B cell (primary cell): ENCODE data around the gene GOLGA6L24. TPM values are rescaled to one million over a fixed set of nuclear protein-coding genes. Genes with fewer than 3 reads are reported as not detected.
"Not testable (repeated sequence)": the region's sequence is repeated elsewhere in the genome, so short reads cannot be mapped to it uniquely, and the experiment has no call there.

Source experiments
- ATAC-seq: fragments of 200-7000 bp; cut with Tn5 transposase; one replicate; pipeline ENCODE4 v1.10.0; 2021; ENCODE audit warnings: low read depth, mild to moderate bottlenecking, moderate number of reproducible peaks, moderate library complexity
- CTCF ChIA-PET: fragments of 350-600 bp; sonication (Branson Sonifier 250); formaldehyde crosslinking; loops from one replicate; lab custom pipeline; 2021; ENCODE audit warnings: antibody characterized with exemption, inconsistent platforms; lab: Charles Lee
- POLR2A ChIA-PET: fragments of 350-600 bp; sonication (Branson Sonifier 250); formaldehyde crosslinking; loops from one replicate; lab custom pipeline; 2021; ENCODE audit warnings: antibody characterized with exemption; lab: Charles Lee
- DNase-seq: peaks from one replicate; pipeline ENCODE4 v3.0.0; 2013
- H2AFZ ChIP-seq: 2 replicates; pipeline ENCODE4 v1.6.1; 2012; ENCODE audit warnings: mild to moderate bottlenecking, low read depth, low read length; ENCODE audit not compliant: insufficient read depth, poor library complexity, severe bottlenecking
- H3K27ac ChIP-seq, 2 donors: 1 replicate in 1 of 2; 2 replicates in 1 of 2; pipeline ENCODE4 v1.5.1; 2012 to 2013; ENCODE audit warnings: low read length in 2 of 2, mild to moderate bottlenecking in 2 of 2, moderate library complexity in 1 of 2
- H3K27me3 ChIP-seq, 4 experiments: fragments of 200-600 bp in 1 of 4; sonication (generic) in 1 of 4; replicated peaks in 1 of 4; 1 replicate in 2 of 4; 2 replicates in 2 of 4; pipeline versions ENCODE4 v1.6.1 to v1.7.0; 2013 to 2016; ENCODE audit warnings: low read length in 3 of 4, mild to moderate bottlenecking in 2 of 4, mixed read lengths in 1 of 4, moderate library complexity in 1 of 4; ENCODE audit not compliant: insufficient read depth in 4 of 4, control insufficient read depth in 3 of 4; ENCODE audit errors: control extremely low read depth in 1 of 4
- H3K36me3 ChIP-seq, 2 experiments: replicated peaks in 1 of 2; 1 replicate in 1 of 2; 2 replicates in 1 of 2; pipeline versions ENCODE4 v1.6.1 to v1.7.1; 2013; ENCODE audit warnings: low read length in 1 of 2; ENCODE audit not compliant: insufficient read depth in 2 of 2, control insufficient read depth in 1 of 2; ENCODE audit errors: control extremely low read depth in 1 of 2, extremely low read depth in 1 of 2
- H3K4me1 ChIP-seq, 2 donors: fragments of 200-600 bp in 1 of 2; sonication (generic) in 1 of 2; 1 replicate in 1 of 2; 2 replicates in 1 of 2; pipeline versions ENCODE4 v1.5.1 to v1.6.1; 2013 to 2017; ENCODE audit warnings: low read length in 2 of 2; ENCODE audit not compliant: control insufficient read depth in 2 of 2, insufficient read depth in 2 of 2
- H3K4me2 ChIP-seq: replicated peaks from 2 replicates; pipeline ENCODE3; 2012; ENCODE audit warnings: mild to moderate bottlenecking, low read depth, low read length; ENCODE audit not compliant: poor library complexity, severe bottlenecking
- H3K4me3 ChIP-seq, 5 experiments: fragments of 200-600 bp in 1 of 5; sonication (generic) in 1 of 5; 1 replicate in 3 of 5; 2 replicates in 2 of 5; pipeline versions ENCODE4 v1.5.1 to v1.7.0; 2011 to 2016; ENCODE audit warnings: low read length in 4 of 5, mild to moderate bottlenecking in 4 of 5, low read depth in 2 of 5, control low read depth in 1 of 5, moderate library complexity in 1 of 5; ENCODE audit not compliant: insufficient read depth in 1 of 5; ENCODE audit errors: control extremely low read depth in 1 of 5, extremely low read depth in 1 of 5
- H3K79me2 ChIP-seq: fragments of 200-600 bp; sonication (generic); one replicate; pipeline ENCODE4 v1.6.0; 2016; ENCODE audit warnings: low read length; ENCODE audit not compliant: control insufficient read depth, insufficient read depth
- H3K9ac ChIP-seq: fragments of 200-600 bp; sonication (generic); 2 replicates; pipeline ENCODE4 v1.6.1; 2017; ENCODE audit warnings: mild to moderate bottlenecking, low read length, moderate library complexity
- H3K9me3 ChIP-seq, 3 donors: one replicate each; pipeline versions ENCODE4 v1.6.1 to v1.7.1; 2013; ENCODE audit warnings: low read length in 2 of 3; ENCODE audit not compliant: control insufficient read depth in 2 of 3, insufficient read depth in 1 of 3; ENCODE audit errors: control extremely low read depth in 1 of 3
- H4K20me1 ChIP-seq: 2 replicates; pipeline ENCODE4 v1.6.0; 2012; ENCODE audit warnings: mild to moderate bottlenecking, low read length; ENCODE audit not compliant: insufficient read depth, control insufficient read depth, poor library complexity, severe bottlenecking
- H3K27ac Mint-ChIP-seq: one replicate; pipeline ENCODE4 v1.8.0; 2021; ENCODE audit warnings: mixed read lengths
- H3K27me3 Mint-ChIP-seq: one replicate; pipeline ENCODE4 v1.8.0; 2021; ENCODE audit warnings: mixed read lengths
- H3K4me1 Mint-ChIP-seq: one replicate; pipeline ENCODE4 v1.8.0; 2021; ENCODE audit warnings: mixed read lengths
- H3K4me3 Mint-ChIP-seq: one replicate; pipeline ENCODE4 v1.8.0; 2021; ENCODE audit warnings: mixed read lengths
- H3K9me3 Mint-ChIP-seq: one replicate; pipeline ENCODE4 v1.8.0; 2022; ENCODE audit warnings: mixed read lengths; ENCODE audit not compliant: insufficient read depth
- WGBS: methylation state at CpG from one replicate; pipeline ENCODE4 v1.1.5; 2013; ENCODE audit warnings: missing lambda C conversion rate; ENCODE audit not compliant: insufficient coverage; 5-methylcytosine and 5-hydroxymethylcytosine counted together
- intact Hi-C: fragments of 100-400 bp; cut with micrococcal nuclease; formaldehyde crosslinking; loops from one replicate; pipeline ENCODE4 v1.10.0; 2022
- polyA minus RNA-seq: library from RNA; depleted of rRNA, polyadenylated mRNA; stranded (reverse); fragments of >200 nt; gene quantifications from 2 replicates; pipeline ENCODE4 v1.2.3, GENCODE V29; 2012
- polyA plus RNA-seq: library from polyadenylated mRNA; depleted of rRNA; stranded (reverse); fragments of >200 nt; gene quantifications from 2 replicates; pipeline ENCODE4 v1.2.3, GENCODE V29; 2012
- total RNA-seq, 2 donors: library from RNA; stranded (reverse); fragments of 120-200 nt in 1 of 2; gene quantifications; 1 replicate in 1 of 2; 2 replicates in 1 of 2; pipeline versions ENCODE4 v1.2.3 to v1.2.4, GENCODE V29; 2013 to 2022

GOLGA6L24 gene
- total RNA-seq: not detected in 2 replicates
- total RNA-seq (2013): not detected
- not detected in 2 replicates for polyA plus RNA-seq
- not detected in 2 replicates for polyA minus RNA-seq

GRCh38 chr15:28357984-28358383 lies at the start of gene GOLGA6L24:
GOLGA6L24 (minus strand) TSS chr15:28358084; CDS start chr15:28358023, 61 bp downstream.
- POLR2A ChIA-PET: not testable (repeated sequence)

GRCh38 chr15:28402774-28403435 lies 45.0 kb upstream of the GOLGA6L24 start:
- H3K27me3 Mint-ChIP-seq, CTCF ChIA-PET, H3K4me1 ChIP-seq, H3K9me3 ChIP-seq, H3K27ac Mint-ChIP-seq, H3K9ac ChIP-seq, H2AFZ ChIP-seq, ATAC-seq, DNase-seq, H3K4me3 Mint-ChIP-seq, H3K79me2 ChIP-seq, H3K27me3 ChIP-seq, H3K4me1 Mint-ChIP-seq, H3K36me3 ChIP-seq, intact Hi-C loops, H3K9me3 Mint-ChIP-seq, H3K4me2 ChIP-seq, POLR2A ChIA-PET, H3K27ac ChIP-seq, H4K20me1 ChIP-seq, H3K4me3 ChIP-seq: not testable (repeated sequence)
- no CpG with 5 or more reads among the region's 64 CpGs for WGBS

More at GRCh38 chr15:28357984-28358383, at the start of gene GOLGA6L24:
- H3K4me3 Mint-ChIP-seq, H3K27ac Mint-ChIP-seq, H3K4me2 ChIP-seq, H3K27me3 Mint-ChIP-seq, H3K27ac ChIP-seq, H3K79me2 ChIP-seq, H4K20me1 ChIP-seq, ATAC-seq, H3K9me3 Mint-ChIP-seq, intact Hi-C loops, H3K27me3 ChIP-seq, CTCF ChIA-PET, H3K4me1 ChIP-seq, DNase-seq, H3K9me3 ChIP-seq, H2AFZ ChIP-seq, H3K9ac ChIP-seq, H3K4me1 Mint-ChIP-seq, H3K36me3 ChIP-seq, H3K4me3 ChIP-seq: not testable (repeated sequence)
- WGBS: no CpG with 5 or more reads among the region's 7 CpGs

- H3K9me3 Mint-ChIP-seq, H3K4me3 ChIP-seq, H4K20me1 ChIP-seq, H2AFZ ChIP-seq, DNase-seq, POLR2A ChIA-PET, H3K9me3 ChIP-seq, H3K27me3 Mint-ChIP-seq, H3K27me3 ChIP-seq, H3K4me3 Mint-ChIP-seq, H3K4me1 Mint-ChIP-seq, H3K27ac Mint-ChIP-seq, intact Hi-C loops, H3K79me2 ChIP-seq, ATAC-seq, CTCF ChIA-PET, H3K4me1 ChIP-seq, H3K9ac ChIP-seq, H3K4me2 ChIP-seq, H3K27ac ChIP-seq, H3K36me3 ChIP-seq: not testable (repeated sequence)
- no CpG with 5 or more reads among the region's 11 CpGs for WGBS
Observed at GRCh38 chr15:28396022-28396421, 38.1 kb upstream of the GOLGA6L24 start.

- H3K4me3 Mint-ChIP-seq, H3K4me1 Mint-ChIP-seq, H3K27me3 Mint-ChIP-seq, CTCF ChIA-PET, H3K4me1 ChIP-seq, H3K79me2 ChIP-seq, intact Hi-C loops, H3K9ac ChIP-seq, H3K27me3 ChIP-seq, H2AFZ ChIP-seq, H3K4me3 ChIP-seq, H3K27ac Mint-ChIP-seq, H3K4me2 ChIP-seq, DNase-seq, ATAC-seq, H3K36me3 ChIP-seq, H3K9me3 ChIP-seq, POLR2A ChIA-PET, H4K20me1 ChIP-seq, H3K9me3 Mint-ChIP-seq, H3K27ac ChIP-seq: not testable (repeated sequence)
- no CpG with 5 or more reads among the region's 3 CpGs for WGBS
Observed at GRCh38 chr15:28380053-28380452, 22.2 kb upstream of the GOLGA6L24 start.
